A204.1 (cell line): Measurements from ENCODE around the gene ARFGAP1.

ENCODE experiments used
- FAIRE-seq: peaks from 2 replicates; lab custom pipeline; 2012; peaks lifted over from hg19 to GRCh38; lab: Jason Lieb, UNC

Gene ARFGAP1

GRCh38 chr20:63280371-63280770 is 7.8 kb downstream of the ARFGAP1 start:
- no peak for FAIRE-seq

GRCh38 chr20:63280929-63281545 is 8.4 kb downstream of the ARFGAP1 start:
- FAIRE-seq = no peak

- FAIRE-seq = no peak
Measured at GRCh38 chr20:63281742-63282665, 9.4 kb downstream of the ARFGAP1 start.

GRCh38 chr20:63282946-63283345 is 10.3 kb downstream of the ARFGAP1 start:
- no peak for FAIRE-seq

GRCh38 chr20:63283397-63284082 is 10.9 kb downstream of the ARFGAP1 start:
- FAIRE-seq = no peak

- no peak for FAIRE-seq
Measured at GRCh38 chr20:63284083-63284440, 11.4 kb downstream of the ARFGAP1 start.

GRCh38 chr20:63284544-63284949 is 11.9 kb downstream of the ARFGAP1 start:
- no peak for FAIRE-seq

GRCh38 chr20:63284981-63285524 is 12.4 kb downstream of the ARFGAP1 start:
- FAIRE-seq = no peak

- FAIRE-seq = no peak
Measured at GRCh38 chr20:63285636-63286615, 13.3 kb downstream of the ARFGAP1 start.

GRCh38 chr20:63286781-63287696 is 14.4 kb downstream of the ARFGAP1 start:
- FAIRE-seq = no peak

- FAIRE-seq = no peak
Measured at GRCh38 chr20:63287697-63288580, 15.3 kb downstream of the ARFGAP1 start.

- no peak for FAIRE-seq
Measured at GRCh38 chr20:63288581-63289251, 16.1 kb downstream of the ARFGAP1 start.

- FAIRE-seq = no peak
Measured at GRCh38 chr20:63289311-63290135, 16.9 kb downstream of the ARFGAP1 start.

GRCh38 chr20:63290136-63290676 is 17.6 kb downstream of the ARFGAP1 start:
- no peak for FAIRE-seq

- no peak for FAIRE-seq
Measured at GRCh38 chr20:63290677-63291472, 18.3 kb downstream of the ARFGAP1 start.

GRCh38 chr20:63291811-63292210 is 19.2 kb downstream of the ARFGAP1 start:
- FAIRE-seq = no peak

- FAIRE-seq = no peak
Measured at GRCh38 chr20:63292292-63292701, 19.7 kb downstream of the ARFGAP1 start.
